ENCODE data around the gene MUC5AC. TPM values are rescaled to one million over a fixed set of nuclear protein-coding genes. Genes with fewer than 3 reads are reported as not detected.

The MUC5AC gene
- total RNA-seq, 2 experiments from 2014 or later, result not detected

DNA sequence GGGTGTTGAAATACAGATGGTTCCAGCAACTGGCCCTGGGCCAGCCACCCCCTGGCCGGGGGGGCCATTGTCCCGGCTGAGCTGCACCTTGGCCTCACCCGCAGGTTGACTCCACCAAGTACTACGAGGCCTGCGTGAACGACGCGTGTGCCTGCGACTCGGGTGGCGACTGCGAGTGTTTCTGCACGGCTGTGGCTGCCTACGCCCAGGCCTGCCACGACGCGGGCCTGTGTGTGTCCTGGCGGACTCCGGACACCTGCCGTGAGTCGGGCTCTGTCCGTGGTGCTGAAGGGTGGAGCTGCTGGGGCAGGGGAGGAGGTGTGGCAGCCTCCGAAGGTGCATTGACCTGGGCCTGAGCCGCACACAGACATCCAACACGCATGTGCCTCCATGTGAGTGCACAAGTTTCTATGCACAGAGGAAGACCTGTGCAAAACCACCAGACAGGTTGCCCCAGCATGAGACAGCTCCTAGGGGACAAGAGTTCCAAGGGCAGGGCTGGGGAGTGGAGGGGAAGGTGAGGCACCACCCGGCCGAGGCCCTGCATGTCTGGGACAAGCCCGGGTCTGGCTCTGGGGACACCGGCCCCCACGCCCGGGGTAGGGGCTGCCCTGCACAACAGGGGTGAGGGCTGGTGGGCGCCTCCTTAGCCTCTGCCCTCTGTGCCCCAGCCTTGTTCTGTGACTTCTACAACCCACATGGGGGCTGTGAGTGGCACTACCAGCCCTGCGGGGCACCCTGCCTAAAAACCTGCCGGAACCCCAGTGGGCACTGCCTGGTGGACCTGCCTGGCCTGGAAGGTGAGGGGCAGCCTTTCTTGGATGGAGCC lies 81.2 kb downstream of the MUC5AC start:
- no peaks in the 10 kb centered on the region for H3K27me3 ChIP-seq (ENCODE audit: control insufficient read depth in 1 of 2, insufficient read depth in 2 of 2, low read length in 2 of 2)
- H3K4me3 ChIP-seq (ENCODE audit: low read length), result no peak overlapping the region
- no peaks in the 10 kb centered on the region for H3K36me3 ChIP-seq (ENCODE audit: insufficient read depth, low read length)
- ATAC-seq (ENCODE audit: poor library complexity) (no peak), DNase-seq (no peak)
- H3K9me3 ChIP-seq (ENCODE audit: control insufficient read depth in 1 of 2, insufficient read depth in 1 of 2, low read length in 2 of 2), result peaks cover 0 to 32% of the 10 kb centered on the region in 2 experiments
- Mint-ChIP-seq H3K9me3 (no peaks in the 10 kb centered on the region), H3K36me3 (ENCODE audit: low read depth) (no peaks in the 10 kb centered on the region), H3K4me3 (no peak overlapping the region), H3K27me3 (no peaks in the 10 kb centered on the region), H3K27ac (no peak overlapping the region), H3K4me1 (ENCODE audit: low read depth) (no peaks in the 10 kb centered on the region)
- H3K27ac ChIP-seq (ENCODE audit: low read depth in 1 of 2, low read length in 2 of 2), result no peak overlapping the region
- no peak for TF ChIP-seq CTCF (IDR thresholded peaks at IDR 0.05)
- POLR2A ChIA-PET, result no interaction called here
- CTCF ChIA-PET, result no interaction called here
- H3K4me1 ChIP-seq (ENCODE audit: insufficient read depth, low read length), result no peaks in the 10 kb centered on the region
- intact Hi-C loops (cut with DNase I, micrococcal nuclease), result no loop called here

DNA sequence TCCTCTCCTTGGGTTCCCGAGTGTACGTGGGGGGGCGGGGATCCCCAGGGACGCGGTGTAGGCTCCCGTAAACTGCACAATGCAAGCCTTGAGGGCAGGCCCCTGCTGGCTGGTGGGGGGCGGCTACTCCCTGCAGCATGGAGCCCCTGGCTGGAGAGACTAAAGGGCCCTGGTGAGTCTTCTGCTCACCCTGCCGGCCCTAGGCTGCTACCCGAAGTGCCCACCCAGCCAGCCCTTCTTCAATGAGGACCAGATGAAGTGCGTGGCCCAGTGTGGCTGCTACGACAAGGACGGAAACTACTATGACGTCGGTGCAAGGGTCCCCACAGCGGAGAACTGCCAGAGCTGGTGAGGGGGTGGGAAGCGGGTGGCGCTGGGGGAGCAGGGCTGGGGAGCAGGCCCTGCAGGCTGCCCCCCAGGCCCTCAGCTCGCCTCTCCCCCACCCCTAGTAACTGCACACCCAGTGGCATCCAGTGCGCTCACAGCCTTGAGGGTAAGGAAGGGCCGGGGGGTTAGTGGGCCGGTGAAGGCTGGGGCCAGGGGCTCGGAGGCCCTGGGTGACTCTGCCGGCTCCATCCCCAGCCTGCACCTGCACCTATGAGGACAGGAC lies 81.9 kb downstream of the MUC5AC start:
- no peak overlapping the region for H3K27ac ChIP-seq (ENCODE audit: low read depth in 1 of 2, low read length in 2 of 2)
- no peaks in the 10 kb centered on the region for H3K36me3 Mint-ChIP-seq (ENCODE audit: low read depth)
- ATAC-seq (ENCODE audit: poor library complexity), result no peak
- no peaks in the 10 kb centered on the region for H3K27me3 ChIP-seq (ENCODE audit: control insufficient read depth in 1 of 2, insufficient read depth in 2 of 2, low read length in 2 of 2)
- intact Hi-C loops (cut with DNase I, micrococcal nuclease), result no loop called here
- TF ChIP-seq CTCF (IDR thresholded peaks at IDR 0.05), result no peak
- DNase-seq, result no peak
- H3K9me3 ChIP-seq (ENCODE audit: control insufficient read depth in 1 of 2, insufficient read depth in 1 of 2, low read length in 2 of 2), result peaks cover 0 to 32% of the 10 kb centered on the region in 2 experiments
- no peaks in the 10 kb centered on the region for H3K27me3 Mint-ChIP-seq
- H3K27ac Mint-ChIP-seq, result no peak overlapping the region
- ChIA-PET POLR2A (no interaction called here), CTCF (no interaction called here)
- no peak overlapping the region for H3K4me3 Mint-ChIP-seq
- H3K36me3 ChIP-seq (ENCODE audit: insufficient read depth, low read length), result no peaks in the 10 kb centered on the region
- H3K4me1 Mint-ChIP-seq (ENCODE audit: low read depth), result no peaks in the 10 kb centered on the region
- H3K9me3 Mint-ChIP-seq, result no peaks in the 10 kb centered on the region
- H3K4me3 ChIP-seq (ENCODE audit: low read length), result no peak overlapping the region
- no peaks in the 10 kb centered on the region for H3K4me1 ChIP-seq (ENCODE audit: insufficient read depth, low read length)

- Mint-ChIP-seq H3K9me3 (no peaks in the 10 kb centered on the region), H3K36me3 (ENCODE audit: low read depth) (no peaks in the 10 kb centered on the region)
These were observed 83.0 kb downstream of the MUC5AC start for GRCh38 chr11:1240771-1241170.

More at GRCh38 chr11:1240771-1241170, 83.0 kb downstream of the MUC5AC start:
- H3K27me3 ChIP-seq (ENCODE audit: control insufficient read depth in 1 of 2, insufficient read depth in 2 of 2, low read length in 2 of 2), result no peaks in the 10 kb centered on the region
- no peak for DNase-seq
- intact Hi-C loops (cut with DNase I, micrococcal nuclease), result no loop called here
- ChIA-PET CTCF (no interaction called here), POLR2A (no interaction called here)
- TF ChIP-seq CTCF (IDR thresholded peaks at IDR 0.05), result no peak
- Mint-ChIP-seq H3K27me3 (no peaks in the 10 kb centered on the region), H3K4me1 (ENCODE audit: low read depth) (no peaks in the 10 kb centered on the region), H3K4me3 (no peak overlapping the region), H3K27ac (no peak overlapping the region)
- ATAC-seq (ENCODE audit: poor library complexity), result no peak
- no peaks in the 10 kb centered on the region for H3K4me1 ChIP-seq (ENCODE audit: insufficient read depth, low read length)
- no peak overlapping the region for H3K27ac ChIP-seq (ENCODE audit: low read depth in 1 of 2, low read length in 2 of 2)
- H3K9me3 ChIP-seq (ENCODE audit: control insufficient read depth in 1 of 2, insufficient read depth in 1 of 2, low read length in 2 of 2), result peaks cover 0 to 32% of the 10 kb centered on the region in 2 experiments
- no peak overlapping the region for H3K4me3 ChIP-seq (ENCODE audit: low read length)
- H3K36me3 ChIP-seq (ENCODE audit: insufficient read depth, low read length), result no peaks in the 10 kb centered on the region
